Dedifferentiated amniotic fluid mesenchymal stem cell (primary cell): ENCODE data around the gene SPTSSA.
"Not testable (repeated sequence)": the region's sequence is repeated elsewhere in the genome, so short reads cannot be mapped to it uniquely, and the experiment has no call there.

Experiments used
- DNase-seq: peaks from one replicate; pipeline ENCODE4 v3.0.0-alpha.2; 2016; ENCODE audit errors: extremely low spot score

SPTSSA gene, protein sequence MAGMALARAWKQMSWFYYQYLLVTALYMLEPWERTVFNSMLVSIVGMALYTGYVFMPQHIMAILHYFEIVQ

DNA sequence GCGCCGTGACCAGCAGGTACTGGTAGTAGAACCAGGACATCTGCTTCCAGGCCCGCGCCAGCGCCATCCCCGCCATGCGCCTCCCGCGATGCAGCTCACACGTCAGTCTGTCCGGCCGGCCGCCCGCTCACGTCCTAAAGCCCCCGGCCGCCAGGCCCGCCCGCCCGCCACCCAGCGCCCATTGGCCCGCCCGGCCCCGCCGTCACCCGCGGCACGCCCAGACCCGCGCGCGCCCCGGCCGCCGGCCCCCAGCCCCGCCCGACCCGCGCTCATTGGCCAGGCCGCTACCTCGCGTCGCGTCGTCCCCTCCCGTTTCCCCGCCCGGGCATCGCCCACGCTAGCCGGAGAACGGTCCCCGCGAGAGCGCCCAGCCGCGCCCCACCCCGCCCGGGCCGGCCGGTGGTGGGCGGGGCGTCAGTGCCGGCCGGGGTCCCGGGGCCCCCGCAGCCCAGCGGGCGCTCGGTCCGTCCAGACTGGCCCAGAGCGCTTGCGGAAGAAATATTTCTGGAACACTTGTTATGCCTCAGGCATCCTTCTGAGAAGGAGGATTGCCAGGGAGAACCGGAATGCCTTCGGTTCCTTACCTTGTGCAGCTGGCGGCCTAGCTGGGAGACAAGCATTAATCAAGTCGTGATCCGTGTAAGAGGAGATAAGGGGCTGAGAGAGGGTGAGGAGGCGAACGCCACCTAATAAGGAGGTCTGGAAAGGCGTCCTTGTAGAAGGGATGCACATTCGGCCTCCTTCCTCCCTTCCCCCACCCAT lies at the start of gene SPTSSA:
SPTSSA (minus strand) TSS at position 109 of the 762 bp plus-strand sequence; CDS start at position 76, 33 bp downstream.
- peak; percentile 93 for DNase-seq

- no peak for DNase-seq
Measured at GRCh38 chr14:34507884-34508283, 45.8 kb upstream of the SPTSSA start.

DNA sequence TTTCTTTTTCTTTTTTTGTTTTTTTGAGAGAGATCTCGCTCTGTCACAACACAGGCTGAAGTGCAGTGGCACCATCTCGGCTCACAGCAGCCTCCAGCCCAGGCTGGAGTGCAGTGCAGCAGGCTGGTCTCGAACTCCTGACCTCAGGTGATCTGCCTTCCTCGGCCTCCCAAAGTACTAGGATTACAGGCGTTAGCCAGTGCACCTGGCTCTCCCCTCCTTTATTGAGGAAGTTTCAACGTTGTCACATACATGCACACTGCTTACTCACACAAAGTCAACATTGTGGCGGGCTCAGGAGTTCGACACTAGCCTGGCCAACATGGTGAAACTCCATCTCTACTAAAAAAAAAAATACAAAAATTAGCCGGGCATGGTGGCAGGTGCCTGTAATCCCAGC lies 45.4 kb upstream of the SPTSSA start:
- no peak for DNase-seq

DNA sequence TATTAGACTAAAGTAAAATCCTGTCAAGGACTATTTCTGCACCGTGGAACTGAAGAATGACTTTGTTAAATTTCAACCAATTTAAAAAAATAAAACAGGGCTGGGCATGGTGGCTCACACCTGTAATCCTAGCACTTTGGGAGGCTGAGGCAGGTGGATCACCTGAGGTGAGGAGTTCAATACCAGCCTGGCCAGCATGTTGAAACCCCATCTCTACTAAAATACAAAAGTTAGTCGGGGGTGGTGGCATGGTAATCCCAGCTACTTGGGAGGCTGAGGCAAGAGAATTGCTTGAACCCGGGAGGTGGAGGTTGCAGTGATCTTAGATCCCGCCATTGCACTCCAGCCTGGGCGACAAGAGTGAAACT lies 43.1 kb upstream of the SPTSSA start:
- not testable (repeated sequence) for DNase-seq

GRCh38 chr14:34504027-34504426 lies 42.0 kb upstream of the SPTSSA start:
- not testable (repeated sequence) for DNase-seq

DNA sequence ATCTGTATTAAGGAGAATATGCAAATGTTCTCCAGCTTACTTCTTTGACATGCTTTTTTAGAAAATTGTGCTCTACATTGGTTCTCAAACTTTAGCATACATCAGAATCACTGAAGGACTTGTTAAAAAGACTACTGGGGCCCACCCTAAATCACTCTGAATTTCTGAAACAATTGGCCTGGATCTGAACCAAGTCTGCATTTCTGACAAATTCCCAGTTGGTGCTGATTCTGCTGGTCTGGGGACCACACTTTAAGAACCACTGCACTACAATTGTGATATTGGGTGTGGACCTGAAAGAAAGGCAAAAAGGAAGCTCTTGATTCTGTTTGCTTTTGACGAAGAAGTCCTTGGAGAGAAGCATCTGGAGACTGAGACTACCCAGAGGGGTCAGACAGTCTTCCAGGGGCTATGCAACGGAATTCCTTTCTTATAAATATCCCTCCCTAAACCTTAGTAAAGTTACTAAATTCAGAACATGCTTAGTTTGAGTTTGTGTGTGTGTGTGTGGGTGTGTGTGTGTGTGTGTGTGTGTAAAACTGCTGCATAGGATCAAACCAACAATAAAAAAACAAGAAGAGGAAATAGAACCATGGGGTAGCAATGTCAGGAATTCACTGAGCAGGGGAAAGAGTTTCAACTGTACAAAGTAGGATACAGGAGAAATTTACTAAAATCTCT lies 40.6 kb upstream of the SPTSSA start:
- DNase-seq, result no peak

DNA sequence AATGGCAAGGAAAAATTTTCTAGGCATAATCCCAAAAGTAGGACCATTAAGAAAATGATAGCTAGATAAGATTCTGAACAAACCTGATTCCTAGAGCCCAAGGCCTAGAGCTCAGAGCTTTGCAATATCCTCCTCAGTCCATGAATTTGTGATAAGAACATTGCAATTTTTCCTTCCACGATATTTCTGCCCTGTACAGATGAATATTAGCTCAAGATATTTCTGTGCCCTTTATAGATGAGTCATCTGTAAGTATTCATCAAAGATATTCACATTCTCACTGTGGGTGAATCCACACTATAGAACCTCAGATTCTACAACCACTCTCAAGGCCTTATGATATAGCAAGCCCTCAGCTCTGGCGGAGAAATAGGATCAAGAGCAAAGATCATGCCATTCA lies 40.0 kb upstream of the SPTSSA start:
- no peak for DNase-seq

DNA sequence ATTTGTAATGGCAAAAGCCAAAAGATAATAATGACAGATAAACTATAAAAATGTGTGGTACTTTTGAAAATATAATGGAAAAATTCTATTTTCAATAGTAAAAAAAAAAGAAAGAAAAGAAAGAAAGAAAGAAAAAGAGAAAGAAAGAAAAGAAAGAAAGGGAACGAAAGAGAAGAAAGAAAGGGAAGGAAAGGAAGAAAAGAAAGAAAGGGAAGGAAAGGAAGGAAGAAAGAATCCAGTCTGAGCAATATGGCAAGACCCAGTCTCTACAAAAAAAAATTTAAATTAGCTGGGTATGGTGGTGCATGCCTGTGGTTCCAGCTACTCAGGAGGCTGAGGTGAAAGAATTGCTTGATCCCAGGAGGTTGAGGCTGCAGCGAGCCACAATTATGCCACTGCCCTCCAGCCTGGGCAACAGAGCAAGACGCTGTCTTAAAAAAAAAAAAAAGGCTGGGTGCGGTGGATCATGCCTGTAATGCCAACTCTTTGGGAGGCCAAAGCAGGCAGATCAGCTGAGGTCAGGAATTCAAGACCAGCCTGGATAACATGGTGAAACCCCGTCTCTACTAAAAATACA lies 39.1 kb upstream of the SPTSSA start:
- DNase-seq, result no peak

DNA sequence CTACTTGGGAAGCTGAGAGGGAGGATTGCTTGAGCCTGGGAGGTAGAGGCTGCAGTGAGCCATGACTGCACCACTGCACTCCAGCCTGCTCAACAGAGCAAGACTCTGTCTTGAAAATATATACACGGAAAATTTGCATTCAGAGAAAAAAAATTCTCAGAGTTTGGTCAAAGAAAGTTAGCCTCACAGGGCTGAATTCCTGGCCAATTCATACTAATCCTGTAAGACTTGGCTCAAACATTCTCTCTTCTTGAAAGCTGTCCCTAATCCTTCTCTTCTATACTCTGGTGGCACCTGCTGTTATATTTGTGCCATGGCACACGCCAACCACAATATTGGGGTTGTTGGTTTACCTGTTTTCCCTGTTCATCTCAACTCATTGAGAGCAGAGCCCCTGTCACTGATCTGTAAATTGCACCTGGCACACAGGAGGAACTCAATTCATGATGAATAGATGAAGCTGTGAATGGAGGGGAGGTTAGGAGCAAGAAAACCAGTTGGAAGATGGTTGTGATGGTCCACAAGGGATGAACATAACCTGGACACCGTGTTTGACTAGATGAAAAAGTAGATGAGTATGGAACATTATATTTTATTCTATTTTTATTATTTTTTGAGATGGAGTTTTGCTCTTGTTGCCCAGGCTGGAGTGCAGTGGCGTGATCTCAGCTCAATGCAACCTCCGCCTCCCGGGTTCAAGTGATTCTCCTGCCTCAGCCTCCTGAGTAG lies 36.8 kb upstream of the SPTSSA start:
- DNase-seq, result no peak

DNA sequence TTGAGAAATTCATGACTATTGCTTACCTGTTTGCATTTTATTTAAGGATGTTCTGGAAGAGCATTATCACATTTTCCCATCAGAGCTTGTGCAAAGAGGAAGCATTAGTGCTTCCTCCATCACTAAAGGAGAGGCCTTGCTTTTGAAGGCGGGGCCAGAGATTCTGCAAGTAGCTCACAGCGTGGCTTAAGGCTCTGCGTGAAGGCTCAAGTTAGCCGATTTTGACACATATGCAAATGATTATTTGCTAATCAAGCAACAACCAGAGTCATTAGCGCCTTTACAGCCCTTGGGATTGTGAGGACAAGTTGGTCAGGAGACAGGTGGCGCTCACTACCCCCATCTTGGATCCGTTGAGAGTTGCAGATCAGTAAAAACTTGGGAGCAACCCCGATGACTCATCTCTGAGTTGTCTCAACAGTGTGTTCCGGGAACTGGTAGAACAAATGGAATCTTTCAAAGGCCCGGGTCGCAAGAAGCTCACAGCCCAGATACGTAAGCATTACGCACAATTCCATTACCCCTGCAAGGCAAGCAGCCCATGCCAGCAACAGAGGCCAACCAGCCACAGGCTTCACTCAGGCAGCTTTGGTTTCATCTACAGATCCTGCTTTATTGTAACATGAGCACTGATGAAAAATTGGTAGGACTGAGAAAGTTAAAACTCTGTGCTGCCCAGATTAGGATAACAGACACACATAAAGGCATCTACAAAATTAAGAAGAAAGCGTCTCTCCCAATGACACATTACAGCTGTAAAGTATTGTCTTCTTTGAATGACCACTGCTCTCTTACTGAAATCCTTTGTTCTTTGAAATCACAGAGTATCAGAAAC lies 34.9 kb upstream of the SPTSSA start:
- peak; percentile 94 for DNase-seq

DNA sequence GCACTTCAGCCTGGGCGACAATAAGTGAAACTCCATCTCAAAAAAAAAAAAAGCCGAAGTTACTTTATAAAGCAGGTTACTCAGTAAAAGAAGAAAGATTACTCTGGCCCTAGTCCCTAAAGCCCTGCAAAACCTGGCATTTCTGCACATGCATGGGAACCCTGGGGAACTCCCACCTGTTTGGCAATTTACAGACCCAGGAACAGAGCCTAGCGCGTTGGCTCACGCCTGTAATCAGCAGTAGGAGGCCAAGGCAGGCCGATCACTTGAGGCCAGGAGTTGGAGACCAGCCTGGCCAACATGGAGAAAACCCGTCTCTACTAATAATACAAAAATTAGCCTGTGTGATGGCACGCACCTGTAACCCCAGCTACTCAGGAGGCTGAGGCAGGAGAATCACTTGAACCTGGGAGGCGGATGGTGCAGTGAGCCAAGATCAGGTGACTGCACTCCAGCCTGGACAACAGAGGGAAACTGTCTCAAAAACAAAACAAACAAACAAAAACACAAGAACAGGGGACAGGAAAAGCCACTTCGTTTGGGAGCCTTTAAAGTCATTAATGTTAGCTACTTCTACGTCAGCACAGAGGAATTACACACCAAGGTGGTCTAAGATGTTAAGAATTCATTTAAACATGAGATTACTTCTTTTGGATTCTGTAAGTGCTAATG lies 34.1 kb upstream of the SPTSSA start:
- DNase-seq, result no peak

GRCh38 chr14:34489324-34489723 lies 27.3 kb upstream of the SPTSSA start:
- no peak for DNase-seq

DNA sequence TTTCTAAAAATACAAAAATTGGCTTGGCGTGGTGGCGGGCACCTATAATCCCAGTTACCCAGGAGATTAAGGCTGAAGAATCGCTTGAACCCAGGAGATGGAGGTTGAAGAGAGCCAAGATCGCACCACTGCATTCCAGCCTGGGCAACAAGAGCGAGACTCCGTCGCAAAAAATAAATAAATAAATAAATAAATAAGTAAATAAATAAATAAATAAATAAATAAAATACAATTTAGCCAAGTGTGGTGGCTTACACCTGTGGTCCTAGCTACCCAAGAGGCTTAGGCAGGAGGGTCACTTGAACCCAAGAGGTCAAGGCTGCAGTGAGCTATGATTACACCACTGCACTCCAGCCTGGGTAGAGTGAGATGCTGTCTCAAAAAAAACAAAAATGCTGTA lies 26.5 kb upstream of the SPTSSA start:
- DNase-seq, result no peak

DNA sequence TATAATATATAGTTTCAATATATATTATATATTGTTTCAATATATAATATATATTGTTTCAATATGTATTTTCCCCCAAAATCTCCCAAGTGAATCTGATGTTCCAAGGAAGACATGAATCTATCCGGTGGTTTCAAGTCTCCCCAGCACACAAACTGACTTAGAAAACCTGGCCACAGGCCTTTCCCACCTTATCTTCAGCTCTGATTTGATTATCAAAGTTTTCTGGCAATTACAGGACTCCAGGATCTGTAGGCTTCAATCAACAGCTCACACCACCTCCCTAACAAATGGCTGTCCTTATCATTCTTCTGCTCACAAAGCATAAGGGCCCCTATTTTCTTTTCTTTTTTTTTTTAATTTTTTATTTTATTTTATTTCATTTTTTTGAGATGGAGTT lies 22.7 kb upstream of the SPTSSA start:
- DNase-seq, result no peak

GRCh38 chr14:34482463-34482862 lies 20.4 kb upstream of the SPTSSA start:
- DNase-seq, result no peak

DNA sequence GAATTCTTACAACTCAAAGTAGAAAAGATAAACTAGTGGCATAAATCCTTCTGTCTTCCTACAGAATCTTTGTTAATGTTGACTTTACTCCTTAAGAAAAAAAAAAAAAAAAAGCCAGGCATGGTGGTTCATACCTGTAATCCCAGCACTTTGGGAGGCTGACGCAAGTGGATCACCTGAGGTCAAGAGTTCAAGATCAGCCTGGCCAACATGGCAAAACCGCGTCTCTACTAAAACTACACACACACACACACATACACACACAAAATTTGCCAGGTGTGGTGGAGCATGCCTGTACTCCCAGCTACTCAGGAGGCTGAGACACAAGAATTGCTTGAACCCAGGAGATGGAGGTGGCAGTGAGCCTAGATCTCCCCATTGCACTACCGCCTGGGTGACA lies 17.7 kb upstream of the SPTSSA start:
- DNase-seq, result no peak

DNA sequence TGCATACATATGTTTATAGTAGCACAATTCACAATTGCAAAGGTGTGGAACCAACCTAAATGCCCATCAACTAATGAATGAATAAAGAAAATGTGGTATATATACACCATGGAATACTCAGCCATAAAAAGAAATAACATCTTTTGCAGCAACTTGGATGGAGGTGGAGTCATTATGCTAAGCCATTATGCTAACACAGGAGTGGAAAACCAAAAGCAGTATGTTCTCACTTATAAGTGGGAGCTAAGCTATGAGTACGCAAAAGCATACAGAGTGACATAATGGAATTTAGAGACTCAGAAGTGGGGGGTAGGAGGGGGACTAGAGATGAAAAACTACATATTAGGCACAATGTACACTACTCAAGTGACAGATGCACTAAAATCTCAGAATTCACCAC lies 16.2 kb upstream of the SPTSSA start:
- DNase-seq, result no peak

DNA sequence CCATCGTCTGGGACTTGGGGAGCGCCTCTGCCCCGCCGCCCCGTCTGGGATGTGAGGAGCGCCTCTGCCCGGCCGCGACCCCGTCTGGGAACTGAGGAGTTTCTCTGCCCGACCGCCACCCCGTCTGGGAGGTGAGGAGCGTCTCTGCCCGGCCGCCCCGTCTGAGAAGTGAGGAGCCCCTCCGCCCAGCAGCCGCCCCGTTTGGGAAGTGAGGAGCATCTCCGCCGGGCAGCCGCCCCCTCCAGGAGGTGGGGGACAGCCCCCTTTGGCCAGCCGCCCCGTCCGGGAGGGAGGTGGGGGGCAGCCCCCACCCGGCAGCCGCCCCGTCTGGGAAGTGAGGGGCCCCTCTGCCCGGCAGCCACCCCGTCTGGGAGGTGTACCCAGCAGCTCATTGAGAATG lies 14.0 kb upstream of the SPTSSA start:
- DNase-seq, result not testable (repeated sequence)

GRCh38 chr14:34475163-34475562 lies 13.1 kb upstream of the SPTSSA start:
- DNase-seq, result no peak

DNA sequence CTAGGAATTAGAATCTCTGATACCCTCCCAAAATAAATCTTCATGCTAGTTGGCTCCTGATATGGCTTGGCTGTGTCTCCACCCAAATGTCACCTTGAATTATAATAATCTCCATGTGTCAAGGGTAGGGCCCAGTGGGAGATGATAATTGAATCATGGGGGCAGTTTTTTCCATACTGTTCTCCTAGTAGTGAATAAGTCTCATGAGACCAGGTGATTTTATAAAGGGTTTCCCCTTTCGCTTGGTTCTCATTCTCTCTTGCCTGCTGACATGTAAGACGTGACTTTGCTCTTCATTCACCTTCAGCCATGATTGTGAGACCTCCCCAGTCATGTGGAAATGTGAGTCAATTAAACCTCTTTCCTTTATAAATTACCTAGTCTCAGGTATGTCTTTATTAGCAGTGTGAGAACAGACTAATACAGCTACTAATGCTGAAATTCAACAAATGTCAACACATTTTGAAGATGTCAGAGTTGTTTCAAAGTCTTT lies 12.2 kb upstream of the SPTSSA start:
- DNase-seq, result no peak
